Breast epithelium (tissue), 4 donors: ENCODE data around the gene SCAP. TPM values are rescaled to one million over a fixed set of nuclear protein-coding genes. Genes with fewer than 3 reads are reported as not detected.

Experiments
- DNase-seq, 2 donors: peaks; one replicate each; pipeline ENCODE4 v3.0.0-alpha.2; 2019; ENCODE audit warnings: low spot score in 2 of 2
- H3K27ac ChIP-seq, 2 donors: fragments of 200-600 bp; sonication (generic) in 1 of 2; one replicate each; pipeline ENCODE4 v1.5.1; 2016 to 2019; ENCODE audit warnings: mild to moderate bottlenecking in 1 of 2
- H3K27me3 ChIP-seq, 2 donors: fragments of 200-600 bp; sonication (generic) in 1 of 2; one replicate each; pipeline versions ENCODE4 v1.5.1 to v1.6.0; 2017 to 2019; ENCODE audit warnings: control low read depth in 1 of 2, mild to moderate bottlenecking in 1 of 2
- H3K36me3 ChIP-seq: fragments of 200-600 bp; one replicate; pipeline ENCODE4 v1.5.1; 2019
- H3K4me1 ChIP-seq, 2 donors: fragments of 200-600 bp; sonication (generic); one replicate each; pipeline ENCODE4 v1.5.1; 2016 to 2019; ENCODE audit warnings: control low read depth in 1 of 2
- H3K4me3 ChIP-seq, 3 donors: fragments of 200-600 bp; sonication (generic); 1 replicate in 2 of 3; 2 replicates in 1 of 3; pipeline ENCODE4 v1.5.1; 2016 to 2019; ENCODE audit warnings: mild to moderate bottlenecking in 3 of 3, moderate library complexity in 2 of 3
- H3K9me3 ChIP-seq, 2 donors: fragments of 200-600 bp; sonication (generic) in 1 of 2; one replicate each; pipeline ENCODE4 v1.5.1; 2016 to 2019; ENCODE audit warnings: control low read depth in 1 of 2
- CTCF ChIP-seq, 3 donors: fragments of 450-650 bp; IDR thresholded peaks; one replicate each; pipeline ENCODE4 v1.5.1; 2016 to 2017; ENCODE audit warnings: antibody characterized with exemption in 3 of 3, mild to moderate bottlenecking in 3 of 3, moderate library complexity in 3 of 3
- POLR2A ChIP-seq: fragments of 450-650 bp; IDR thresholded peaks from one replicate; pipeline ENCODE4 v1.6.1; 2016; ENCODE audit warnings: antibody characterized with exemption, mild to moderate bottlenecking, moderate library complexity
- POLR2AphosphoS5 ChIP-seq, 3 donors: sonication (generic); formaldehyde crosslinking; IDR thresholded peaks; one replicate each; pipeline ENCODE4 v1.6.1; 2017; ENCODE audit warnings: antibody characterized with exemption in 3 of 3
- intact Hi-C: fragments of 100-400 bp; cut with DNase I; formaldehyde crosslinking; loops from one replicate; pipeline ENCODE4 v1.15.1; 2023; ENCODE audit warnings: low total_unique reads
- total RNA-seq, 3 donors: library from RNA; depleted of rRNA; stranded (reverse); fragments of >200 nt; gene quantifications; one replicate each; pipeline ENCODE4 v1.1.0, GENCODE V29; 2016

The SCAP gene
- total RNA-seq, 3 donors from 2014 or later = 54.7 to 78.0 (median 72.7) TPM

DNA sequence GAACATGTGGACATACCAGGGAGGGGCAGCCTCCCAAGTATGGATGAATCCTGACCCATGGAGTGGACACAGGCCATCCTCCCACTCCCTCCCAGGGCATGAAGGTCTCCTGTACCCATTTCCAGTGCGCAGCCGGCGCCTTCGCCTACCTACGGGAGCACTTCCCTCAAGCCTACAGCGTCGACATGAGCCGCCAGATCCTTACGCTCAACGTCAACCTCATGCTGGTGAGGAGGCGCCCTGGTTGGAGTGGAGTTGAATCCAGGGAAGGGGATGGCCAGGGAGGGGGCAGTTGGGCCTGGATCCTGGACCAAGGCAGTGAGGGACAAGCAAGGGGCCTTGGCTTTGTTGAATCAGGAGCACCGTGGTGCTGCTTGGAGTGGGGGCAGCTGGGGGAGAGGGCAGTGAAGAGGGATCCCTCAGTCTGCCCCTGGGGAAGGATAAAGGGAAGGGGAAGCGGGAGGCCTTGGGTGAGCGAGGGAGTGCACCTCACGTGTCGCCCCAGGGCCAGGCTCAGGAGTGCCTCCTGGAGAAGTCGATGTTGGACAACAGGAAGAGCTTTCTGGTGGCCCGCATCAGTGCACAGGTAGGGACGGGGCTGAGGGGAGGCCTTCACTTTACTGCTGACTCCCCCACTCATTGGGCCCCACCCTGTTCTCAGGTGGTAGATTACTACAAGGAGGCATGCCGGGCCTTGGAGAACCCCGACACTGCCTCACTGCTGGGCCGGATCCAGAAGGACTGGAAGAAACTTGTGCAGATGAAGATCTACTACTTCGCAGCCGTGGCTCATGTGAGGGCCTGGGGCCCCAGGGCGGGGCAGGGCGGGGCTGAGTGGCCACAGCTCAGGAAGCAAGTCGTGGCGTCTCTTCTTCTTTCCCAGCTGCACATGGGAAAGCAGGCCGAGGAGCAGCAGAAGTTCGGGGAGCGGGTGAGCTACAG lies 69.7 kb downstream of the SCAP start:
- peaks cover 0 to 3% of the 10 kb centered on the region in 2 donors for H3K4me1 ChIP-seq

DNA sequence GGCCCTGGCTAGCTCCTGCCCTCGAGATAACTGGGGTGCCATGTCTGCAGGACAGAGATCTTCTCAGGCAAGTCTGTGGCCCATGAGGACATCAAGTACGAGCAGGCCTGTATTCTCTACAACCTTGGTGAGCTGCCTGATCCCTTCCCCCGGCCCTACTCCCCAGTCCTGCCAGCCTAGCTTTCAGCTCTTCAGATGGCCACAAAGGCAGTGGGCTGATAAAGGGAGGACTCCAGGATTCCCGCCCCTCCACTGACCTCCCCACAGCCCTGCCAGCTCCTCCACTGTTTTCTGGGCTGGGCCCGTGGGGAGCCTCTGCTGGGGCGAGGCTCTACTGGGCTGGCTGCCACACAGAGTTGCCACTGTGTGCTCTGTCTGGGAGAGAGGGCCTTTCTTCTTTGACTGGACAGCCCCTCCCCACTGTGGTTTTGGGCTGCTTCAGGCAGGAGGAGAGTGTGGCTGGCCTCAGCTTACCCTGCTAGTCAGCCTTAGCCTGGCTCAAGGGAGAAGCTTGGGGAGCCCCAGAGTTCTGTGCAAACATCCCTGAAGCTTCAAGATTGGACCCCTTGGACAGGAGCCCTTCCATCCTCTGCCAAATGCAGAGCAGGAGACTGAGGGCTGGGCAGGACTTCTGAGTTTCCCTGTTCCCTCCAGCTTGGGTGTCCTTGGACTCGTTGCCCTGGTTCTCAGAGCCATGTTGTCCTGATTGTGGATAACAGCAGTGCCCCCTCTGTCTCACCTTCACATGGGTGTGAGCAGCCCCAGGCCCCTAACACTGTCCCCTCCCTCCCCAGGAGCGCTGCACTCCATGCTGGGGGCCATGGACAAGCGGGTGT lies 70.6 kb downstream of the SCAP start:
- peak overlapping the region; percentile 33 to 74 for H3K27ac ChIP-seq
- no peak for TF ChIP-seq CTCF (IDR thresholded peaks at IDR 0.05)
- no peak for TF ChIP-seq POLR2A
- no peak for TF ChIP-seq POLR2AphosphoS5 (IDR thresholded peaks at IDR 0.05)
- DNase-seq = no peak
- H3K4me1 ChIP-seq = peaks cover 0 to 3% of the 10 kb centered on the region in 2 donors
- no peaks in the 10 kb centered on the region for H3K27me3 ChIP-seq
- no peak overlapping the region for H3K4me3 ChIP-seq
- H3K36me3 ChIP-seq = no peaks in the 10 kb centered on the region
- H3K9me3 ChIP-seq = no peaks in the 10 kb centered on the region
- intact Hi-C loops = no loop called here

More for the DNA sequence above, 69.7 kb downstream of the SCAP start:
- intact Hi-C loops = no loop called here
- H3K9me3 ChIP-seq = no peaks in the 10 kb centered on the region
- TF ChIP-seq POLR2A (no peak), POLR2AphosphoS5 (IDR thresholded peaks at IDR 0.05) (no peak)
- peak in 1 of 2 donors; percentile 68 for DNase-seq
- no peak overlapping the region for H3K4me3 ChIP-seq
- peaks cover 2% of the 10 kb centered on the region for H3K36me3 ChIP-seq
- peak overlapping the region; percentile 33 to 74 for H3K27ac ChIP-seq
- H3K27me3 ChIP-seq = no peaks in the 10 kb centered on the region

- Histone ChIP-seq H3K27ac (peak overlapping the region; percentile 33 to 74), H3K4me3 (no peak overlapping the region), H3K36me3 (no peaks in the 10 kb centered on the region), H3K4me1 (peaks cover 0 to 3% of the 10 kb centered on the region in 2 donors), H3K27me3 (no peaks in the 10 kb centered on the region), H3K9me3 (no peaks in the 10 kb centered on the region)
- intact Hi-C loops = no loop called here
- no peak for DNase-seq
- TF ChIP-seq POLR2AphosphoS5 (IDR thresholded peaks at IDR 0.05) = no peak
- TF ChIP-seq POLR2A = no peak
- no peak for TF ChIP-seq CTCF (IDR thresholded peaks at IDR 0.05)
Observed at GRCh38 chr3:47404431-47404876, 71.3 kb downstream of the SCAP start.

DNA sequence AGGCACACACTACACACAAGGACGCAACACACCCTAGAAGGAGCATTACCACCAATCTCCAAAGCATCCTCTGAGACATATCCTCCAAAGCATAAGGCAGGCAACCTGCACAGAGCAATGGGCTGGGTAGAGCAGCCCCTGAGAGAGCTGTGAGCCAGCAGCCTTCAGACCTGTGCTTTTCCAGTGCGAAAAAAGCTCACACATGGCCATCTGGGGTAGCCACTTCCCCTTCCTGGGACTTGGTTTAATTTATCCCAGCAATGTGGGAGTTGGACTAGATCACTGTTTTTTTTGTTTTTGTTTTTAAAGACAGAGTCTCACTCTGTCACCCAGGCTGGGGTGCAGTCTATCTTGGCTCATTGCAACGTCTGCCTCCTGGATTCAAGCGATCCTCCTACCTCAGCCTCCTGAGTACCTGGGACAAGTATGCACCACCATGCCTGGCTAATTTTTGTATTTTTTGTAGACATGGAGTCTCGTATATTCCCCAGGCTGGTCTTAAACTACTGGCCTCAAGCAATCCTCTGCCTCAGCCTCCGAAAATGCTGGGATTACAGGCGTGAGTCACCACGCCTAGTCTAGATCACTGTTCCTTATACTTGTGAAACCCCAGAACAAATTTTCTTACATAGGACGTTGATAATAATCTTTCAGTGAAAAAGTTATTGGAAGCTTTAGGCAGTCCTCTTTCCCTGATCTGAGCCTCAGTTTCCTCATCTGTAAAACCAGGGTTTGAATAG lies 76.0 kb downstream of the SCAP start:
- TF ChIP-seq POLR2A = no peak
- no peak for TF ChIP-seq POLR2AphosphoS5 (IDR thresholded peaks at IDR 0.05)
- Histone ChIP-seq H3K4me1 (peaks cover 2 to 4% of the 10 kb centered on the region in 2 donors), H3K4me3 (no peak overlapping the region), H3K36me3 (no peaks in the 10 kb centered on the region), H3K9me3 (no peaks in the 10 kb centered on the region), H3K27me3 (no peaks in the 10 kb centered on the region), H3K27ac (no peak overlapping the region)
- no peak for DNase-seq
- intact Hi-C loops = no loop called here

GRCh38 chr3:47399016-47399415 lies 76.7 kb downstream of the SCAP start:
- Histone ChIP-seq H3K4me3 (no peak overlapping the region), H3K9me3 (no peaks in the 10 kb centered on the region), H3K27me3 (no peaks in the 10 kb centered on the region), H3K27ac (no peak overlapping the region), H3K36me3 (no peaks in the 10 kb centered on the region), H3K4me1 (peaks cover 0 to 11% of the 10 kb centered on the region in 2 donors)
- no peak for DNase-seq
- TF ChIP-seq POLR2A (no peak), POLR2AphosphoS5 (IDR thresholded peaks at IDR 0.05) (no peak), CTCF (IDR thresholded peaks at IDR 0.05) (no peak)
- intact Hi-C loops = no loop called here
